Measurements from ENCODE around the gene CFAP57. TPM values are rescaled to one million over a fixed set of nuclear protein-coding genes. Genes with fewer than 3 reads are reported as not detected.

Gene CFAP57
- total and polyA plus RNA-seq, 2 of the 13 experiments (the other 11 are each of a cell fraction or from before 2014, with no cell fraction given): 0.01 TPM; not detected in 1

GRCh38 chr1:43199093-43199726 lies 27.1 kb downstream of the CFAP57 start:
- Histone ChIP-seq H2AFZ (ENCODE audit: low read length) (no peak overlapping the region), H3K27ac (ENCODE audit: extremely low read length, insufficient read depth, low read length) (no peak overlapping the region), H3K9me3 (ENCODE audit: low read length) (peaks cover 6% of the 10 kb centered on the region; the same call in 1 of the 2 replicates), H4K20me1 (ENCODE audit: insufficient read depth, low read length) (no peaks in the 10 kb centered on the region), H3K4me3 (replicated peaks in 1 of 3; ENCODE audit: insufficient read depth in 1 of 3, low read depth in 2 of 3, low read length in 3 of 3) (no peak overlapping the region), H3K4me2 (ENCODE audit: low read depth, low read length) (peak overlapping the region; percentile 28; the same call in 1 of the 2 replicates), H3K9ac (ENCODE audit: insufficient read depth, low read depth, low read length) (no peak overlapping the region), H3K27me3 (ENCODE audit: control insufficient read depth in 1 of 2, insufficient read depth in 2 of 2, low read length in 2 of 2) (no peaks in the 10 kb centered on the region), H3K4me1 (ENCODE audit: insufficient read depth, low read length) (peaks cover 28% of the 10 kb centered on the region), H3K36me3 (replicated peaks in 1 of 2; ENCODE audit: control insufficient read depth in 1 of 2, insufficient read depth in 2 of 2, low read length in 2 of 2) (no peaks in the 10 kb centered on the region), H3K79me2 (ENCODE audit: insufficient read depth, low read length) (no peaks in the 10 kb centered on the region)
- TF ChIP-seq YEATS4 (CRISPR knock-in tag; IDR thresholded peaks at IDR 0.05; ENCODE audit: borderline replicate concordance) (no peak), ZNF589 (CRISPR knock-in tag; conservative IDR thresholded peaks at IDR 0.05) (no peak), MAX (IDR thresholded peaks at IDR 0.05) (no peak), ZNF562 (CRISPR knock-in tag; IDR thresholded peaks at IDR 0.05; ENCODE audit: borderline replicate concordance) (no peak), SNAPC2 (CRISPR knock-in tag; IDR thresholded peaks at IDR 0.05) (no peak), NFKB2 (CRISPR knock-in tag; IDR thresholded peaks at IDR 0.05; ENCODE audit: borderline replicate concordance) (no peak), ATRX (CRISPR knock-in tag; IDR thresholded peaks at IDR 0.05; ENCODE audit: borderline replicate concordance) (no peak)
- FAIRE-seq (no peak), ATAC-seq (no peak; the same call in 2 of the 3 replicates), DNase-seq (ENCODE audit: low spot score) (no peak)
- ChIA-PET CTCF (ENCODE audit: low intra/inter-chr PET ratio, low total read pairs) (no interaction called here), POLR2A (no interaction called here)
- intact Hi-C loops (cut with micrococcal nuclease; ENCODE audit: unreplicated experiment): no loop called here
- in situ Hi-C loops (cut with HindIII; ENCODE audit: extremely low pct_ligation_motif_present, low pct_unique_long_range_greater_than_20kb): no loop called here
- 32% methylated on average over 8 of the region's 8 CpGs for WGBS (ENCODE audit: low lambda C conversion rate)
- no TSS peak for BruUV-seq (replicated peaks)

GRCh38 chr1:43203859-43204258 lies 31.7 kb downstream of the CFAP57 start:
- DNase-seq (ENCODE audit: low spot score): no peak
- TF ChIP-seq ZNF160 (CRISPR knock-in tag; IDR thresholded peaks at IDR 0.05) (peak; percentile 66; the same call in 1 of the 2 replicates), ZNF33B (CRISPR knock-in tag; IDR thresholded peaks at IDR 0.05) (no peak)
- ATAC-seq: no peak
- Histone ChIP-seq H3K9ac (ENCODE audit: insufficient read depth, low read depth, low read length) (no peak overlapping the region), H3K9me3 (ENCODE audit: low read length) (no peaks in the 10 kb centered on the region), H3K27me3 (ENCODE audit: control insufficient read depth in 1 of 2, insufficient read depth in 2 of 2, low read length in 2 of 2) (no peaks in the 10 kb centered on the region), H3K4me2 (ENCODE audit: low read depth, low read length) (no peak overlapping the region), H3K4me3 (replicated peaks in 1 of 3; ENCODE audit: insufficient read depth in 1 of 3, low read depth in 2 of 3, low read length in 3 of 3) (no peak overlapping the region), H4K20me1 (ENCODE audit: insufficient read depth, low read length) (no peaks in the 10 kb centered on the region), H3K79me2 (ENCODE audit: insufficient read depth, low read length) (no peaks in the 10 kb centered on the region), H3K27ac (ENCODE audit: extremely low read length, insufficient read depth, low read length) (no peak overlapping the region), H2AFZ (ENCODE audit: low read length) (no peak overlapping the region), H3K4me1 (ENCODE audit: insufficient read depth, low read length) (peaks cover 55% of the 10 kb centered on the region), H3K36me3 (replicated peaks in 1 of 2; ENCODE audit: control insufficient read depth in 1 of 2, insufficient read depth in 2 of 2, low read length in 2 of 2) (no peaks in the 10 kb centered on the region)
- POLR2A ChIA-PET: no interaction called here
- intact Hi-C loops (cut with micrococcal nuclease; ENCODE audit: unreplicated experiment) (no loop called here), in situ Hi-C loops (cut with HindIII; ENCODE audit: extremely low pct_ligation_motif_present, low pct_unique_long_range_greater_than_20kb) (no loop called here)
- no peak for FAIRE-seq
- 54% methylated on average over 3 of the region's 3 CpGs for WGBS (ENCODE audit: low lambda C conversion rate)
- CTCF ChIA-PET (ENCODE audit: low intra/inter-chr PET ratio, low total read pairs): no interaction called here
- no TSS peak for BruUV-seq (replicated peaks)
